SK-N-SH (cell line): ENCODE data around the gene ARL5C.

ENCODE experiments used
- FOSL2 ChIP-seq: IDR thresholded peaks from 2 replicates; pipeline ENCODE4 v1.4.0; 2012; ENCODE audit warnings: low read depth, mild to moderate bottlenecking, moderate library complexity, borderline replicate concordance
- TF ChIP-seq, protein P1 (sequence below): fragments of 200-600 bp; sonication (generic); IDR thresholded peaks from 2 replicates; pipeline ENCODE4 v1.6.1; 2017; ENCODE audit warnings: antibody characterized with exemption, mild to moderate bottlenecking, moderate library complexity
- TF ChIP-seq, protein P2 (sequence below): IDR thresholded peaks from 2 replicates; pipeline ENCODE4 v1.4.0; 2012; ENCODE audit warnings: low read depth, borderline replicate concordance

DNA sequence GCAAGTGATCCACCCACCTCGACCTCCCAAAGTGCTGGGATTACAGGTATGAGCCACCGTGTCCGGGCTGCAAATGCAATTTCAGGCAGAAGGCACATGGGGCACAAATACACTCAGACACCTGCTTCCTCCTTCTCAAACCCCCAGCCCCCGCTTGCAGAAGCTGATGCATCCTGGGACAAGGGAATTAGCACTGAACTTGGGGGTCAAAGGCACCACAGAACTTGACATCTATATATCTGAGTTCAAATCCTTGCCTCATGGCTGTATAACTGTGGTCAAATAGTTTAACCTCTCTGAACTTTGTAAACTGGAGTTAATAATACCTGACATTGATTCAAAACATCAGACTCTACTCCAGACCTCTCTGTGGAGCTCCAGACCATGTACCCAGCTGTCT, 4.1 kb upstream of the ARL5C start:
- TF ChIP-seq, protein P1, sequence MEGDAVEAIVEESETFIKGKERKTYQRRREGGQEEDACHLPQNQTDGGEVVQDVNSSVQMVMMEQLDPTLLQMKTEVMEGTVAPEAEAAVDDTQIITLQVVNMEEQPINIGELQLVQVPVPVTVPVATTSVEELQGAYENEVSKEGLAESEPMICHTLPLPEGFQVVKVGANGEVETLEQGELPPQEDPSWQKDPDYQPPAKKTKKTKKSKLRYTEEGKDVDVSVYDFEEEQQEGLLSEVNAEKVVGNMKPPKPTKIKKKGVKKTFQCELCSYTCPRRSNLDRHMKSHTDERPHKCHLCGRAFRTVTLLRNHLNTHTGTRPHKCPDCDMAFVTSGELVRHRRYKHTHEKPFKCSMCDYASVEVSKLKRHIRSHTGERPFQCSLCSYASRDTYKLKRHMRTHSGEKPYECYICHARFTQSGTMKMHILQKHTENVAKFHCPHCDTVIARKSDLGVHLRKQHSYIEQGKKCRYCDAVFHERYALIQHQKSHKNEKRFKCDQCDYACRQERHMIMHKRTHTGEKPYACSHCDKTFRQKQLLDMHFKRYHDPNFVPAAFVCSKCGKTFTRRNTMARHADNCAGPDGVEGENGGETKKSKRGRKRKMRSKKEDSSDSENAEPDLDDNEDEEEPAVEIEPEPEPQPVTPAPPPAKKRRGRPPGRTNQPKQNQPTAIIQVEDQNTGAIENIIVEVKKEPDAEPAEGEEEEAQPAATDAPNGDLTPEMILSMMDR, result no peak
- TF ChIP-seq FOSL2, result no peak
- TF ChIP-seq, protein P2, sequence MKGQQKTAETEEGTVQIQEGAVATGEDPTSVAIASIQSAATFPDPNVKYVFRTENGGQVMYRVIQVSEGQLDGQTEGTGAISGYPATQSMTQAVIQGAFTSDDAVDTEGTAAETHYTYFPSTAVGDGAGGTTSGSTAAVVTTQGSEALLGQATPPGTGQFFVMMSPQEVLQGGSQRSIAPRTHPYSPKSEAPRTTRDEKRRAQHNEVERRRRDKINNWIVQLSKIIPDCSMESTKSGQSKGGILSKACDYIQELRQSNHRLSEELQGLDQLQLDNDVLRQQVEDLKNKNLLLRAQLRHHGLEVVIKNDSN, result no peak
